Measurements from ENCODE around the gene SH2D5. TPM values are rescaled to one million over a fixed set of nuclear protein-coding genes. Genes with fewer than 3 reads are reported as not detected.
A peak's percentile ranks its signal among the peaks of the same experiment; 100 is the strongest.

Gene SH2D5
- under 1 TPM; 0.14 to 0.19 TPM for total RNA-seq

- H3K4me3 Mint-ChIP-seq: peak within 1 kb of the TSS; percentile 91
- no peaks in the 10 kb centered on the region for H3K9me3 Mint-ChIP-seq
- H3K27ac Mint-ChIP-seq: peak within 1 kb of the TSS in 1 of 2 donors; percentile 14
- H3K4me1 Mint-ChIP-seq (ENCODE audit: low read depth in 2 of 2): peaks cover 16 to 22% of the 10 kb centered on the region in 2 donors
- H3K27me3 Mint-ChIP-seq: peaks cover 16% of the 10 kb centered on the region in 2 donors
- no peaks in the 10 kb centered on the region for H3K36me3 Mint-ChIP-seq
- DNase-seq (ENCODE audit: low spot score): peak; percentile 70
- peak; percentile 65 to 72 for ATAC-seq
Observed at GRCh38 chr1:20732588-20733359, at the start of gene SH2D5. TSS of gene SH2D5 (minus strand) at chr1:20732703. CDS start at chr1:20728044, 4,659 bp downstream.

GRCh38 chr1:20775700-20776099 lies 43.2 kb upstream of the SH2D5 start:
- Mint-ChIP-seq H3K27me3 (no peaks in the 10 kb centered on the region), H3K27ac (no peak overlapping the region), H3K4me1 (ENCODE audit: low read depth in 2 of 2) (peaks cover 8 to 10% of the 10 kb centered on the region in 2 donors), H3K36me3 (peaks cover 30% of the 10 kb centered on the region), H3K4me3 (no peak overlapping the region), H3K9me3 (no peaks in the 10 kb centered on the region)
- DNase-seq (ENCODE audit: low spot score): no peak
- peak in 1 of 2 donors; percentile 46 for ATAC-seq

- Mint-ChIP-seq H3K27me3 (no peaks in the 10 kb centered on the region), H3K9me3 (no peaks in the 10 kb centered on the region), H3K4me1 (ENCODE audit: low read depth in 2 of 2) (peaks cover 4 to 6% of the 10 kb centered on the region in 2 donors), H3K27ac (no peak overlapping the region), H3K4me3 (no peak overlapping the region), H3K36me3 (peaks cover 21% of the 10 kb centered on the region)
- no peak for ATAC-seq
- no peak for DNase-seq (ENCODE audit: low spot score)
Observed at GRCh38 chr1:20771780-20772179, 39.3 kb upstream of the SH2D5 start.

GRCh38 chr1:20770314-20771087 lies 38.0 kb upstream of the SH2D5 start:
- H3K36me3 Mint-ChIP-seq: peaks cover 27% of the 10 kb centered on the region
- H3K4me3 Mint-ChIP-seq: no peak overlapping the region
- no peak overlapping the region for H3K27ac Mint-ChIP-seq
- DNase-seq (ENCODE audit: low spot score) (no peak), ATAC-seq (no peak)
- H3K9me3 Mint-ChIP-seq: no peaks in the 10 kb centered on the region
- H3K27me3 Mint-ChIP-seq: no peaks in the 10 kb centered on the region
- no peaks in the 10 kb centered on the region for H3K4me1 Mint-ChIP-seq (ENCODE audit: low read depth in 2 of 2)

GRCh38 chr1:20767271-20767670 lies 34.8 kb upstream of the SH2D5 start:
- Mint-ChIP-seq H3K27ac (no peak overlapping the region), H3K36me3 (peaks cover 22% of the 10 kb centered on the region), H3K4me1 (ENCODE audit: low read depth in 2 of 2) (no peaks in the 10 kb centered on the region), H3K9me3 (no peaks in the 10 kb centered on the region), H3K27me3 (no peaks in the 10 kb centered on the region), H3K4me3 (no peak overlapping the region)
- ATAC-seq: no peak
- no peak for DNase-seq (ENCODE audit: low spot score)

GRCh38 chr1:20763417-20763816 lies 30.9 kb upstream of the SH2D5 start:
- H3K4me3 Mint-ChIP-seq: no peak overlapping the region
- DNase-seq (ENCODE audit: low spot score) (no peak), ATAC-seq (no peak)
- H3K4me1 Mint-ChIP-seq (ENCODE audit: low read depth in 2 of 2): no peaks in the 10 kb centered on the region
- no peaks in the 10 kb centered on the region for H3K27me3 Mint-ChIP-seq
- H3K9me3 Mint-ChIP-seq: no peaks in the 10 kb centered on the region
- H3K36me3 Mint-ChIP-seq: peaks cover 29% of the 10 kb centered on the region
- no peak overlapping the region for H3K27ac Mint-ChIP-seq

- no peaks in the 10 kb centered on the region for H3K27me3 Mint-ChIP-seq
- H3K36me3 Mint-ChIP-seq: peaks cover 29% of the 10 kb centered on the region
- DNase-seq (ENCODE audit: low spot score) (no peak), ATAC-seq (no peak)
- H3K27ac Mint-ChIP-seq: peak overlapping the region in 1 of 2 donors; percentile 34
- H3K9me3 Mint-ChIP-seq: no peaks in the 10 kb centered on the region
- no peak overlapping the region for H3K4me3 Mint-ChIP-seq
- no peaks in the 10 kb centered on the region for H3K4me1 Mint-ChIP-seq (ENCODE audit: low read depth in 2 of 2)
Observed at GRCh38 chr1:20760322-20760721, 27.8 kb upstream of the SH2D5 start.

- Mint-ChIP-seq H3K36me3 (peaks cover 16% of the 10 kb centered on the region), H3K4me3 (no peak overlapping the region), H3K27ac (no peak overlapping the region)
Observed at GRCh38 chr1:20753589-20753988, 21.1 kb upstream of the SH2D5 start.

GRCh38 chr1:20751462-20751990 lies 19.0 kb upstream of the SH2D5 start:
- H3K27ac Mint-ChIP-seq: no peak overlapping the region
- no peak overlapping the region for H3K4me3 Mint-ChIP-seq
- no peaks in the 10 kb centered on the region for H3K27me3 Mint-ChIP-seq
- no peak for DNase-seq (ENCODE audit: low spot score)
- H3K36me3 Mint-ChIP-seq: peaks cover 16% of the 10 kb centered on the region
- H3K9me3 Mint-ChIP-seq: no peaks in the 10 kb centered on the region
- ATAC-seq: no peak
- H3K4me1 Mint-ChIP-seq (ENCODE audit: low read depth in 2 of 2): peaks cover 6 to 8% of the 10 kb centered on the region in 2 donors

More at GRCh38 chr1:20753589-20753988, 21.1 kb upstream of the SH2D5 start:
- no peak for DNase-seq (ENCODE audit: low spot score)
- Mint-ChIP-seq H3K9me3 (no peaks in the 10 kb centered on the region), H3K4me1 (ENCODE audit: low read depth in 2 of 2) (peaks cover 6 to 8% of the 10 kb centered on the region in 2 donors), H3K27me3 (no peaks in the 10 kb centered on the region)
- ATAC-seq: no peak

- Mint-ChIP-seq H3K27me3 (no peaks in the 10 kb centered on the region), H3K27ac (no peak overlapping the region), H3K36me3 (peaks cover 18% of the 10 kb centered on the region), H3K4me3 (no peak overlapping the region), H3K9me3 (no peaks in the 10 kb centered on the region), H3K4me1 (ENCODE audit: low read depth in 2 of 2) (no peaks in the 10 kb centered on the region)
- DNase-seq (ENCODE audit: low spot score) (no peak), ATAC-seq (no peak)
Observed at GRCh38 chr1:20742671-20743070, 10.2 kb upstream of the SH2D5 start.

GRCh38 chr1:20740781-20741180 lies 8.3 kb upstream of the SH2D5 start:
- Mint-ChIP-seq H3K27ac (no peak overlapping the region), H3K36me3 (peaks cover 18% of the 10 kb centered on the region), H3K4me3 (no peak overlapping the region)

GRCh38 chr1:20739225-20739624 lies 6.7 kb upstream of the SH2D5 start:
- ATAC-seq (no peak), DNase-seq (ENCODE audit: low spot score) (no peak)
- peaks cover 8% of the 10 kb centered on the region for H3K36me3 Mint-ChIP-seq
- H3K27me3 Mint-ChIP-seq: no peaks in the 10 kb centered on the region
- H3K4me1 Mint-ChIP-seq (ENCODE audit: low read depth in 2 of 2): no peaks in the 10 kb centered on the region
- no peaks in the 10 kb centered on the region for H3K9me3 Mint-ChIP-seq
- no peak overlapping the region for H3K4me3 Mint-ChIP-seq
- no peak overlapping the region for H3K27ac Mint-ChIP-seq

More at GRCh38 chr1:20740781-20741180, 8.3 kb upstream of the SH2D5 start:
- ATAC-seq: no peak
- H3K9me3 Mint-ChIP-seq: no peaks in the 10 kb centered on the region
- DNase-seq (ENCODE audit: low spot score): no peak
- H3K27me3 Mint-ChIP-seq: no peaks in the 10 kb centered on the region
- no peaks in the 10 kb centered on the region for H3K4me1 Mint-ChIP-seq (ENCODE audit: low read depth in 2 of 2)

- no peaks in the 10 kb centered on the region for H3K9me3 Mint-ChIP-seq
- H3K4me1 Mint-ChIP-seq (ENCODE audit: low read depth in 2 of 2): peaks cover 11 to 15% of the 10 kb centered on the region in 2 donors
- DNase-seq (ENCODE audit: low spot score): no peak
- H3K36me3 Mint-ChIP-seq: no peaks in the 10 kb centered on the region
- H3K27me3 Mint-ChIP-seq: peaks cover 0 to 3% of the 10 kb centered on the region in 2 donors
- no peak for ATAC-seq
- H3K27ac Mint-ChIP-seq: no peak overlapping the region
- H3K4me3 Mint-ChIP-seq: no peak overlapping the region
Observed at GRCh38 chr1:20735581-20736111, 3.1 kb upstream of the SH2D5 start.
